Inflammatory macrophage treated with lipopolysaccharide for 4 hours (primary cell): Measurements from ENCODE around the gene SIGLEC11.

Experiments
- DNase-seq: peaks from one replicate; pipeline ENCODE4 v3.0.0-alpha.2; 2020

Gene SIGLEC11

GRCh38 chr19:49960980-49961379, at the start of gene SIGLEC11:
SIGLEC11 (minus strand) TSS chr19:49961172; CDS start chr19:49961081, 91 bp downstream.
- peak; percentile 41 for DNase-seq

GRCh38 chr19:50008532-50008931, 47.6 kb upstream of the SIGLEC11 start:
- no peak for DNase-seq

GRCh38 chr19:50007947-50008346, 47.0 kb upstream of the SIGLEC11 start:
- DNase-seq = no peak

GRCh38 chr19:50007170-50007569, 46.2 kb upstream of the SIGLEC11 start:
- DNase-seq = no peak

- DNase-seq = no peak
Observed at GRCh38 chr19:50005428-50005827, 44.5 kb upstream of the SIGLEC11 start.

GRCh38 chr19:50003810-50004419, 42.9 kb upstream of the SIGLEC11 start:
- DNase-seq = peak; percentile 70

- DNase-seq = no peak
Observed at GRCh38 chr19:50003254-50003788, 42.3 kb upstream of the SIGLEC11 start.

GRCh38 chr19:50002386-50002960, 41.5 kb upstream of the SIGLEC11 start:
- no peak for DNase-seq

GRCh38 chr19:50001775-50002174, 40.8 kb upstream of the SIGLEC11 start:
- no peak for DNase-seq

- no peak for DNase-seq
Observed at GRCh38 chr19:50000841-50001557, 40.0 kb upstream of the SIGLEC11 start.

- no peak for DNase-seq
Observed at GRCh38 chr19:50000038-50000840, 39.3 kb upstream of the SIGLEC11 start.

- no peak for DNase-seq
Observed at GRCh38 chr19:49999371-50000010, 38.5 kb upstream of the SIGLEC11 start.

GRCh38 chr19:49997709-49998108, 36.7 kb upstream of the SIGLEC11 start:
- peak; percentile 43 for DNase-seq

GRCh38 chr19:49988433-49988832, 27.5 kb upstream of the SIGLEC11 start:
- DNase-seq = no peak

GRCh38 chr19:49988007-49988406, 27.0 kb upstream of the SIGLEC11 start:
- DNase-seq = no peak

- peak; percentile 88 for DNase-seq
Observed at GRCh38 chr19:49987159-49987698, 26.3 kb upstream of the SIGLEC11 start.

GRCh38 chr19:49986354-49986753, 25.4 kb upstream of the SIGLEC11 start:
- DNase-seq = no peak

- peak; percentile 19 for DNase-seq
Observed at GRCh38 chr19:49985871-49986270, 24.9 kb upstream of the SIGLEC11 start.

GRCh38 chr19:49984491-49984890, 23.5 kb upstream of the SIGLEC11 start:
- DNase-seq = no peak

- peak; percentile 72 for DNase-seq
Observed at GRCh38 chr19:49983645-49984229, 22.8 kb upstream of the SIGLEC11 start.
